Measurements from ENCODE around the gene SGCB.

DNA sequence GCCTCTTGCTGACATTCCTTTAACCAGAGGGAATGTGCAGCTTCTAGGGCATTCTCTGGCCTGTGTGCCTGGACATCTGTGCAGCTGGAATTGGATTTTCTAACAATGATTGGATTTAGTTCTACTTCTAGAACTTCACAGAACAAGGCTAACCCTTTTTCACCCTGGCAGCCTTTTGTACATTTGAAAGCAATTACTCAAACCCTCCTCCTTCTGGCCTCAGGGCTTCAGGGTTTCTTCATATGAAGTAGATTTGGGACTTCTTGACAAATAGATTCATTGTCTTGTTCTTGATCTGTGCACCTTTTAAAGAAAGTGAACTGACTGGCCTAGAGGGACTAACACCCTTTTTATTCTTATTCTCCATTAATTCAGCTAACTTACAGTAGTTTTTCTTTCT is 43.1 kb upstream of the SGCB start:
- no peak for TF ChIP-seq POLR2A (IDR thresholded peaks at IDR 0.05)
- TF ChIP-seq POLR2AphosphoS5 (IDR thresholded peaks at IDR 0.05), result no peak
- TF ChIP-seq, protein P1, sequence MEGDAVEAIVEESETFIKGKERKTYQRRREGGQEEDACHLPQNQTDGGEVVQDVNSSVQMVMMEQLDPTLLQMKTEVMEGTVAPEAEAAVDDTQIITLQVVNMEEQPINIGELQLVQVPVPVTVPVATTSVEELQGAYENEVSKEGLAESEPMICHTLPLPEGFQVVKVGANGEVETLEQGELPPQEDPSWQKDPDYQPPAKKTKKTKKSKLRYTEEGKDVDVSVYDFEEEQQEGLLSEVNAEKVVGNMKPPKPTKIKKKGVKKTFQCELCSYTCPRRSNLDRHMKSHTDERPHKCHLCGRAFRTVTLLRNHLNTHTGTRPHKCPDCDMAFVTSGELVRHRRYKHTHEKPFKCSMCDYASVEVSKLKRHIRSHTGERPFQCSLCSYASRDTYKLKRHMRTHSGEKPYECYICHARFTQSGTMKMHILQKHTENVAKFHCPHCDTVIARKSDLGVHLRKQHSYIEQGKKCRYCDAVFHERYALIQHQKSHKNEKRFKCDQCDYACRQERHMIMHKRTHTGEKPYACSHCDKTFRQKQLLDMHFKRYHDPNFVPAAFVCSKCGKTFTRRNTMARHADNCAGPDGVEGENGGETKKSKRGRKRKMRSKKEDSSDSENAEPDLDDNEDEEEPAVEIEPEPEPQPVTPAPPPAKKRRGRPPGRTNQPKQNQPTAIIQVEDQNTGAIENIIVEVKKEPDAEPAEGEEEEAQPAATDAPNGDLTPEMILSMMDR (IDR thresholded peaks at IDR 0.05), result no peak

All from upper lobe of left lung (tissue), 4 donors.